Activated effector memory CD4-positive, alpha-beta T cell treated with anti-CD3 and anti-CD28 coated beads, Interleukin-2, amount 50 U/mL, for 16 hours (primary cell): Measurements from ENCODE around the gene MPND.

Experiments
- DNase-seq: peaks from one replicate; pipeline ENCODE4 v3.0.0-alpha.2; 2020

The MPND gene

DNA sequence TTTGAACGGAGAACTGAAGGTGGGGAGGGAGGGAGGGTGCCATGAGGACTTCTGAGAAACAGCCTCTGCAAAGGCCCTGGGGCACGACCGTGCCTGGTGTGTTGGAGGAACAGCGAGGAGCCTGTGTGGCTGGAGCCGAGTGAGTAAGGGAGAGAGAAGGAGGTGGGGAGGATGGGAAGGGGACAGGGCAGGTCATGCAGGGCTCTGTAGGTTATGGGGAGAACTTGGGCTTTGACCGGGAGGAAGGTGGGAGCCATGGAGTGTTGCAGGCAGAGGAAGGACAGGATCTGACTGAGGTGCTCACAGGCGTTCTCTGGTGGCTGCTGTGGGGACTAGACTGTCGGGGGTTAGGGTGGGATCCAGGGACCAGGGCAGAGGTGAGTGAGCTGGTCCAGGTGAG lies 6.7 kb downstream of the MPND start:
- no peak for DNase-seq

DNA sequence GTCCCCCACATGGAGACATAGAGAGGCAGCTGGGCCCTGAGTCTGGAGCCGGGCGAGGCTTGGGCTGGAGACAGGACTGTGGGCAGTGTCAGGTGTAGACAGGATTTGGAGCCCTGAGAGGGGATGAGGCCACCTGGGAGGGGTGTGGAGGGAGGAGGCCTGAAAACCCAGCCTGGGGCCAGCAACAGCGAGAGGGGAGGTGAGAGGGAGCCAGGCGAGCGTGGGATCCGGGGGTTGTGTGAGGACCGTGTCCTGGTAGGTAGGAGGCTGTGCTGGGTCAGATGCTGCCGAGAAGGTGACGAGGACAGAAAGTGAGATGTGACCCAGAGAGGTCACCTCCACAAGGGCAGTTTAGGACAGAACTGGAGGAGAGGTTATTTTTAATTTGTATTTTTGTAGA lies 7.4 kb downstream of the MPND start:
- DNase-seq: no peak

DNA sequence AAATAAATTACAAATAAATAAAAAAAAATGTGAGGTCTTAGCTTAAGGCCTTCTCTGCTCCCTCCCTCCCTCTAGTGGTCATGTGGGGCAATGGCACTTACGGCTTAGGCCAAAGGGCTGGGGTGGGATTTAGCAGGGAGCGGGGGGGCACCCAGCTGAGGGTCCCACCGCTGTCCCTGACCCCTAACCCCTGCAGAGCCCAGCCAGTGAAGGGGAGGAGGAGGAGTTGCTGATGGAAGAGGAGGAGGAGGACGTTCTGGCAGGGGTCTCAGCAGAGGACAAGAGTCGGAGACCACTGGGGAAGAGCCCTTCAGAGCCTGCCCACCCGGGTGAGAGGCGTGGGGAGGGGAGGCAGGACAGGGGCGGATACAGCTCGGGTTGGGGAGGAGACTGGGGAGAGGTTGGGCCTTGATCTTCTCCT lies 9.3 kb downstream of the MPND start:
- peak; percentile 83 for DNase-seq

DNA sequence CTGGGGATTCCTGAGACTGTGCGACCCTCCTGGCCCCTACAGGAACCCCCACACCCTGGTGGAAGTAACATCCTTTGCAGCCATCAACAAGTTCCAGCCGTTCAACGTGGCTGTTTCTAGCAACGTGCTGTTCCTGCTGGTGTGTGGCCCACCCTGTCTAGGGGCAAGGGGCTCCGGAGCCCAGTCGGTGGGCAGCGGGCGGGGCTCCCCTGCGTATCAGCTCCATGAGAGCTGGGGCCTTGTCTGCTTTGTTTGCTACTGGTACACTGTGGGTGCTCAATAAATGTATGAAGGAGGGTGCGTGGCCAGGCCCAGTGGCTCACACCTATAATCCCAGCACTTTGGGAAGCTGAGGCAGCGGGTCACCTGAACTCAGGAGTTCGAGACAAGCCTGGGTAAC lies 10.9 kb downstream of the MPND start:
- DNase-seq: no peak

DNA sequence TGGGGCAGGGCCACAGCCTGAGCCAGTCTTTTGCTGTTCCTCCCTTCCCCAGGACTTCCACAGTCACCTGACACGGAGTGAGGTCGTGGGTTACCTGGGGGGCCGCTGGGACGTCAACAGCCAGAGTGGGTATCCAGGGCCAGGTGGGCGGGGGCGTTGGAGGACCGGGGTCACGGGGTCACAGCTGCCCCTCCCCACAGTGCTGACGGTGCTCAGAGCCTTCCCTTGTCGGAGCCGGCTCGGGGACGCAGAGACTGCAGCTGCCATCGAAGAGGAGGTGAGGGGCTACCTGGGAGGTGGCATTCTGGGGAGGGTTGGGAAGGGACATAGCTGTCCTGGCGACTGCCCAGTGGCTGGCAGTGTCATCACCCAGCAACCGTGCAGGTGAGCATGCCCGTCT lies 11.5 kb downstream of the MPND start:
- no peak for DNase-seq

DNA sequence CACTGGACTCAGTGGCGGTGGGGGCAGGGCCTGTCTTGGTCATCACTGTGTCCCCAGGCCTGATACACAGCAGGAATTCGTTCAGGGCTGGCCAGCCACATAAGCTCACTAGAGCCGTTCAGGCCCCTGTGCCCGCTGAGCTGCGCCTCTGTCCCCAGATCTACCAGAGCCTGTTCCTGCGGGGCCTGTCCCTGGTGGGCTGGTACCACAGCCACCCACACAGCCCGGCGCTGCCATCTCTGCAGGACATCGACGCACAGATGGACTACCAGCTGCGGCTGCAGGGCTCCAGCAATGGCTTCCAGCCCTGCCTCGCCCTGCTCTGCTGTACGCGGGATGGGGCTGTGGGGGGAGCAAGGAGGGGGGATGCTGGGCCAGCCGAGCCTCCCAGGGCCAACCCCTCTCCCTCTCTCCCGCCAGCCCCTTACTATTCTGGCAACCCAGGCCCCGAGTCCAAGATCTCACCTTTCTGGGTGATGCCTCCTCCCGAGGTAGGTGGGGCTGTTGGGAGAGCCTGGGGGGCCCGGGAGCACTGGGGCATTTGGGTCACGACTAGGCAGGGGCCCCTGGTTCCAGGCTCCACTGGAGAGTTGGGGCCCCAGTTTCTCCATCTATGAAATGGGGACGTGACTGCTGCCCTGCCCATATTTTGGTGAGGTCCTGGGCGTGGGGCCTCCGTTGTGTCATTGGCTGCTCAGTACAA lies 13.9 kb downstream of the MPND start:
- no peak for DNase-seq

DNA sequence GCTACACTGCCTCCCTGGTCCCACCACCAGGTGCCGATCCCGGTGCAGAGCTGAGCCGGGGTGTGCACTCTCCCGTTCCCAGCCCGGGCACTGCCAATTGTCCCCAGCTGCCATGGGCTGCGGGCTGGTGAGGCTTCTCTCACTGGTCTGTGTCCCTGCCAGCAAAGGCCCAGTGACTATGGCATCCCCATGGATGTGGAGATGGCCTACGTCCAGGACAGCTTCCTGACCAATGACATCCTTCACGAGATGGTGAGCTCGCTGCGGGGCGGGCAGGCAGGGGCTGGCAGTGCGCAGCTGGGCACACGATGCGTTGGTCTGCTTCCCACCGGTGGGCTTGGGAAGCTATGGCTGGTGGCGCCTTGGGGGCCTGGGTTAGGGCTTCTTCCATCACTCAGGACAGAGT lies 14.6 kb downstream of the MPND start:
- DNase-seq: no peak

DNA sequence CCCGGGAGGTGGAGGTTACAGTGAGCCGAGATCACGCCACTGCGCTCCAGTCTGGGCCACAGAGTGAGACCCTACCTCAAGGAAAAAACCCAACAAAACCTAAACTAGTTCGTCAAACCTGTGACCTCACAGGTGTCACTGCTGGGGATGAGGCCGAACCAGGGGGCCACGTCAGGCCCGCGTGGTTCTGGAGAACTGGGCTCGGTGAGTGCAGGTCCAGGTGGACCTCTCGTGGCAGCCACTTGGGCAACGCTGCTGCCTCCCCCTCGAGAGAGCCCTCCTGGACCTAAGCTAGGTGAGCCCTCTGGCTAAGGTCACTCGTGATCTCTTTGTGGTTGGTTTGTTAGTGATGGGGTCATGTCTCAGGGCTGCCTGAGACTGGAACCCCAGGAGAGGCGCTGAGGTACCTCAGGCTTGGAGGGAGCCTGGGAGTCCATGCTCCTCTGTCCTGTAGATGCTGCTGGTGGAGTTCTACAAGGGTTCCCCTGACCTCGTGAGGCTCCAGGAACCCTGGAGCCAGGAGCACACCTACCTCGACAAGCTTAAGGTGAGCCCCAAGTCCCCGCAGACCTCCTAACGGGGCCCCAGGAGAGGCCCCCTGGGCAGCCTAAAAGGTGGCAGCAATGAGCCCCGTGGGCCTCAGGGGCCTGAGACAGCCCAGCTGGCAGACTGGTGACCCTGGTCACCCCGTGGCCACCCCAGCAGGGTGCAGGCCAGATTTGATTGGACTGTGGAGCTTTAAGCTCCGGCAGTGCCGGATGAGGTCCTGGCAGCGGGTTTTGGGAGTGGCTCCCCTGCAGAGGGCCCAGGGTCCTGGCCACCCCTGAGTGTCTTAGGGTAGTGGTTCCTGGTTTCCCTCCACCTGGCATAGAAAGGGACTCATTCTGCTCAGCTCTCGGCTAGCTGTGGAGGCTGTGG lies 15.6 kb downstream of the MPND start:
- DNase-seq: no peak

DNA sequence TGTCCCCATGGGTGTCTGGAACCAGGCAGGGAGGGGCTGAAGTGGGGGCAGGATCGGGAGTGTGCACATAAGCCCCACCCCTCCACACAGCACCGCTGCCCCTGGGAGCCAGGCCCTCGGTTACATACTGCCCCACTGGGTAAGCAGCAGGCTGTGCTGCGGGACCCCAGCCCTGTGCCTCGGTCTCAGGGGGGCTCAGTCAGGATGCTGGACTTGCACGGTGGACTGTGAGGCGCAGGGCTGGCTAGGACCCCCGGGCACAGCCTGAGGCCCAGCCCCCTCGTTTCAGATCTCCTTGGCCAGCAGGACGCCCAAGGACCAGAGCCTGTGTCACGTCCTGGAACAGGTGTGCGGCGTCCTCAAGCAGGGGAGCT lies 16.3 kb downstream of the MPND start:
- no peak for DNase-seq

DNA sequence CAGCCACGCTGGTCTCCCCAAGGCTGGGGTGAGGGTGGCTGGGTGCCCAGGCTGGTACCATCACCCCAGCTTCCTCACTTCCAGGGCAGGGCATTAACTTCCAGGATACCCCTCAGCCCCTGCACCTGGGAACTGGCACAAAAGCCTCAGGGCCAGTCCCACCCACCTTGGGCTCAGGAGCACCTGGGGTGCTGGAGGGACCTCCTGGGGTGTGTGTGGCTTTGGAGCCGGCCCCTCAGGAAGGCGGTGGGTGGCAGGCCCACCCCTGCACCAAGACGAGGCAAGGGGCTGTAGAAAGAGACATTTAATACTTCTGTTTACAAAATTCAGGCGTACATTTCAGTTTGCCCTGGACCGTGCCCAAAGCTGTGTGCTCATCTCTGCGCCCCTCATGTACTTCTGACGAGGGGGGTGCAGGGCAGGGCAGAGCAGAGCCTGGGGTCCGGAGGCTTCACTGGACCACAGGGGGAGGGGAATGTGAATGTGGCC lies 16.8 kb downstream of the MPND start:
- no peak for DNase-seq

DNA sequence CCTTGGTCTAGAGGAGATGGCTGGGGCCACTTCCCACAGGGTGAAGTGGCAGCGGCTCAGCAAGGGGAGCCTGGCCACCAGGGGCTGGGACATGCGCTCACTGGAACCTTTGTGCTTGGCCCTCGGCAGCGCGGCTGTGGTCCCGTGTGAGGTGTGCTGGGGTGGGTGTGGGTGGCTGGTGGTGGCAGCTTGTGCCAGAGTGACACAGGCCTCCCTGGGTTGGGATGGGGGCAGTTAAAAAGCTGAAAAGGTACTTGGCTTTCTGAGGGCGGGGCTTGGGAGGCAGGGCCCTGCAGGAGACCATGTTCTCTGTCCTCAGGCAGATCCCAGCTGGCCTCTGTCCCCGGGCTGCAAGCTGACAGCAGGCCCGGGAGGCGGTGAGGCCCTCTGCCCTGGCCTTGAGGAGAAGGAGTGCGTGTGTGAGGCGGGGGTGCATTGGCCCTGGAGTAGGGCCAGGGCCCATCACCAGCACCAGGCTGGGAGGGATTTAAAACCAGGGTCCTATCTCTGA lies 17.3 kb downstream of the MPND start:
- DNase-seq: no peak

DNA sequence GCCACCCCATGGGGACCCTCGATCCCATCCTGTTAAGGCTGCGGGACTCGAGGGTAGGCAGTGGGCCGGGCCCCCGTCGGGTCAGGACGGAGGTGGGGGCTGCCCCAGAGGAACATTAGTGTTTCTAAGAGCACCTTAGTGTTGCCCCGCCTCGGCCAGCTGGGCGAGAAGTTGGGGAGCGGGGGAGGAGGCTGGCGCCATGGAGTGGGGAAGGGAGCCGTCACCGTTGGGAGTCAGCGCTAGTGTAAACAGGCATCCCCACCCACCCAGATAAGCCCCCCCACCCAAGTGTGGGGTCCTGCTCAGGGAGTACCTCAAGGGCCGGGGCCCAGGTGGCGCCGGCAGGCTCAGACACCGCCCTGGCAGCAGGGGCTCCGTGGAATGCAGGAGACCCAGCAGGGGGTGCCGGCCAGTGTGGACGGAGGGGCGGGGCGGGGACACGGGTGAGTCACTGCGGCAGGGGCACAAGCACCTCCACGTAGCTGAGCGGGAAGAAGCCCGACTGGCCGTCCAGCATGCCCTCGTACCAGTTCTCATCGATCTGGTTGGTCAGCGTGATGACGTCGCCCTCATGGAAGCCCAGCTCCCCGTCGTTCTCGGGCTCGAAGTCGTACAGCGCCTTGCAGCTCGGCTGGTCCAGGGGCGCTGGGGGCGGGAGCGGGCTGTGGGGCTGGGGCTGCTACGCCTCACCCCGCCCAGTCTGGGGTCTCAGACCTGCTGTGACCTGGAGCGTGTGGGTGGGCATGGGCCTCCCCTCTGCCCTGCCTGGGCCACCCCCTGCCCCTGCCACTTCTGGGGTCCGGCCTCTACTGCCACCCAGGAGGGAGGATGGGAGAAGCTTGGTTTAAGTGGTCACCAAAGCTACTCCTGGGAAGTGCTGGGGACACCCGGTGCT lies 18.0 kb downstream of the MPND start:
- DNase-seq: no peak

DNA sequence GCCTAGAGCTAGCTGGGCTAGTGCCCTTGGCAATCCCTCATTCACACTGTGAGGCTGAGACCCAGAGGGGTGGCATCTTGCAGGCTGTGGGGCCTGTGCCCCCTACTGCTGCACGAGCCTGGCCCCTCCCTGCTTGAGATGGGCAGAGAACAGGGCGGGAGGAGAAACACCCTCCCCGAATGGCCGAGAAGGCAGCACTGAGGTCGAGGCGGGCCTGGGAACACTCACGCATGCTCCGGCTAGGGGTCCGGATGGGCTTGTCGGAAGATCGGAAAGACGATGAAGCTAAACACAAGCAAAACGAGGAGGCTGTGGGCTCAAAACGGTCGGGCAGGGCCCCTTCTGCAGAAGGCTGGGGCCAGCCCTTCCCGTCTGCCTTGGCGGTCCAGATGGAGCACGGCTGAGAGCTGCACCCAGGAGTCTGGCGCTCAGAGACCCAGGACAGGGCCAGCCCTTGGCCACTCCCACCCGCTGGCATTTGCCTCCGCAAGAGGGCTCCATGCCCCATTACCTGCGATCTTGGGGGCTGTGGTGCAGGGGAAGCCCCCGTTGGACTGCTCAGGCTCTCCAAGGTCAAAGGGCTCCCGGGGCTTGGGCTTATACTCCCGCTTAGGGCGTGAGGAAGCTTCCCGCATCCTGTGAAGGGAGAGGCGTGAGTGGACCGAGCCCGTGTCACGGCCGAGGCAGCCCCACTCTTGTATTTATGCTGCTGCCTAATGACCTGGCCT lies 18.9 kb downstream of the MPND start:
- DNase-seq: no peak

DNA sequence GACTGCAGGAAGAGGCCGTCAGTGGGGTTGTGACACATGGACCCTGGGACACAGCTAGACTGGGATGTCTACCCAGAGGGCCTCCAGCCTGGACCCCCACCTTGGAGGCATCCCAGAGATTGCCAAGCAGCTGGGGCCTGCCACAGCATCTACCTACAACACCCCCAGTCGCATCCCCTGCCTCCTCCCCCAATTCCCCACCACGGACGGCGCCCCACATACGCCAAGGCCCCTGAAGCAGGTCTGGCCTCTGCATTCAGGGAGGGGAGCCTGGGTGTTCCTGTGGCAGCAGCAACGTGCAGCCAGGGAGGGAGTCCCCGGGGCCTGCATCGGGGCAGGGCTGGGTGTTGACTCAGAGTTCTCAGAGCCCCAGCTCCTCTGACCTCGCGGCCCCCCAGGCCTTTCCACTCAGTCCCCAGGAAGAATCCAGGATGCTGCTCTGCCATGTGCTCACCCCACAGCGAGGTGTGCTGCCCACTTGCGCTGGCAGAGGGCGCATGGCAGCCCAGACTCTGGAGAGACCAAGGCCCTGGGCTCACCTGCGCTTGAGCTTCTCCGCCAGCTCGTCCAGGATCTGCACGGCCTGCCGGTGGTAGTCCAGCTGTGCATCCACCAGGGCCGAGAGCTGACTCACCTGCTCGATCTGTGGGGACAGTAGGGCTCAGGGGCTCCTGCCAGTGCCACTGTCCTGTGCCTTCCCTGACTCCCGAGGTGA lies 19.6 kb downstream of the MPND start:
- no peak for DNase-seq

DNA sequence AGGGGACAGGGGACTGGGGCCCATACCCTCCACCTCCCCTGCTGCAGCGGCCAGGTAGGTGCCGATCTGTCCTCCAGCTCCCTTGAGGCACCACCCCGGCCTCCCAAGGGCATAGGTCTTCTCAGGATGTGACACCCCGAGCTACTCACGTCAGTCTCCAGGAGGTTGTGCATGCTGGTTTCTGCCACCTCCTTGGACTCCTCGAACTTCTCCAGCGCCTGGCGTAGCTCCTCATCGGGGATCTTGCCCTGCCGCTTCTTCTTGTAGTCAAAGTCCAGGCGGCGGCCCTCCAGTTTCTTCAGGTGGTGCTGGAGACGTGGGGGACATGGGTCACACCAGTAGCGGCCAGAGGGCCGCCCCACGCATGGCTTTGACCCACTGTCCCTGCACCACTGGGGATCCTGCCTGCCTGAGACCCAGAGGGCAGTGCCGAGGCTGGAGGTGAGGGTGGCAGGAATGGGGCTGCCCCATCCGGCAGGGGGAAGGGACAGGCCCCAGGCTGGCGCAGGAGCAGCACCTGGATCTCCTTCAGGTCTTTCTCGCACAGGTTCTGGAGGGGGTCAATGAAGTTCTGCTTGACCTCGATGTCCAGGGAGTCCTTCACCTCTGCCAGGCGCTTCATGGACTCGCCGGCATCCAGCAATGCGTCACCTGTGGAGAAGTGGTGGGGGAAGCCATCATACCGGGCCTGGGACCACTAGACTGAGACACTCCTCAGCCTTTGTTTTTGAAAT lies 20.4 kb downstream of the MPND start:
- no peak for DNase-seq

DNA sequence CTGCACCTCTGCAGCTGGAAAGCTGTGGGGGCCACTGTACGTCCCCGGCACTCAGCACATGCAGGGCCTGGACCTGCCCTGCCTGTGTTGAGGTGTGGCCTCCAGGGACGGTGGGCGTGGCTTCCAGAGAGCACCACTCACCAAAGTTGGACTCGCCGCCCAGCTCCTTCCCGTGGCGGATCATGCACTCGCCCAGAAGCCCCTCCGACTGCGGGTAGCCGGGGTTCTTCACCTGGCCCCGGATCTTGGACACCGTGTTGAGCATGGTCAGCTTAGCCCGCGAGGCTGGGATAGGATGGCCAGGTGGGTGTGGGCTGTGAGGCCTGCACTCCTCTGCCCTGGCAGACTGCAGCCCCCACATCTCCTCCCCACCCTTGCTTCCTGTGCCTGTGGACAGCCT lies 22.0 kb downstream of the MPND start:
- DNase-seq: no peak

DNA sequence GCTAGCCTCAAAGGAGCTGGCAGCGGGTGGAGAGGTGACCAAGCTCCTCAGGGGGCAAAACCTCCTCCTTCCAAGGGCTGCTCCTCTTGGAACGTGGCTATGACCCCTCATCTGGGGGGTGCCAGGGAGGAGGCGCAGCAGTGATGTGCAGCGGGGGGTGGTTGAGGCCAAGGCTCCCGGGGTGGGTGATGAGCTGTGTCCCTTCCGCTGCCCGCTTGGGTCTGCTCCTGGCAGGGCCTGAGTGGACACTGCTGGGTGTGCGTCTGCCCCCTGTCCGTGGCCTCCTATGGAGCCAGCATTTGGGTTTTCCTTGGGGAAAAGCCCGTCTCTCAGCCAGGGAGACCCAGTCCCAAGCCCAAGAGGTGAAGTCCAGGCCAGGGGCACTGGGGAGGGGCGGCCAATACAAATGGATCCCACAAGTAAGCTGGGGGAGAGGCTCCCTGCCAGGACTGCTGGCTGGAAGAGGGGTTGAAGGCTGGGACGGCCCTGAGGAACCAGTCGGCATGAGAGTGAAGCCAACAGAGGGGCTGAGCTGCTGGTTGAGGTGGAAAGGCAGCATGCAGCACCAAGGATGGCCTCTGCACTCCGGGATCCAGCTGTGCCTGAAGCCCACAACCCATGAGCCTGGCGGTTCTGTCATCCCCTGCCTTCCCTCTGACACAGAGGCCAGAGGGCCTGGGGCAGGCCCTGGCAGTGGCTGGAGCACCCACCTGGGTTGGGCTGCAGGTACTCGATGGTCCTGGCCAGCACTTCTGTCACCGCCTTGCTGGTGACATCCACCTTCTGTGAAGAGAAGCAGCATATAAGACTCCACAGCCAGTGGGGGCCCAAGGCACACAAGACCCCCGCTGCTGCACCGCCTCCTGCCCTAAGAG lies 22.7 kb downstream of the MPND start:
- no peak for DNase-seq

DNA sequence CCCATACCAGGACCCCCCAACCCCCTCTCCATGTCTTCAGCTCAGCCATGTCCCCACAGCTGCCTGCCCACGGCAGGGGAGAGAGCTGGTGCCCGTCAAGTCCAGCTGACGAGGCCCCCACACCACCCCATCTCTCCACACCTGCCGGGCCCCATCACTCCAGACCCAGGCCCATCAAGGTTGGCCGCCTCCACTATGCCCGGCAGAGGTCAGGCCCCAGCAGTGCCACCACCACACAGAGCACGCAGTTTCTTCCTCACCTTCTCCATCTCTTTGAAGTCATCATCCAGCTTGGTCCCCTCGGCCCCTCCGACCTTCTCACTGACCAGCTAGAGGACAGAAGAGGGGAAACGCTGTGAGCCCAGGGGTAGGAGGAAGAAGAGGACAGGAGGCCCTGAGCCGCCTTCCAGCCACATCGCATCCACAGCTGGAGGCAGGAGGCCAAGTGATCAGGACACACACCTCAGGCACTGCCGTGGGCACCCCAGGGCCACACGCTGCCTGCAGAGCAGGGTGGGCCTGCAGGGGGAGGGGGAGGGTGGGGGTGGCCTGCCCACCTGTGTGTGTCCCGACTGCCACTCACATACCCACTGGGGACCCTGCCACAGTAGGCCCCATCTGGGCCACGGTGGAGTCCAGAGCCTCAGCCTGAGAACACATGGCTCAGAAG lies 23.4 kb downstream of the MPND start:
- DNase-seq: no peak

DNA sequence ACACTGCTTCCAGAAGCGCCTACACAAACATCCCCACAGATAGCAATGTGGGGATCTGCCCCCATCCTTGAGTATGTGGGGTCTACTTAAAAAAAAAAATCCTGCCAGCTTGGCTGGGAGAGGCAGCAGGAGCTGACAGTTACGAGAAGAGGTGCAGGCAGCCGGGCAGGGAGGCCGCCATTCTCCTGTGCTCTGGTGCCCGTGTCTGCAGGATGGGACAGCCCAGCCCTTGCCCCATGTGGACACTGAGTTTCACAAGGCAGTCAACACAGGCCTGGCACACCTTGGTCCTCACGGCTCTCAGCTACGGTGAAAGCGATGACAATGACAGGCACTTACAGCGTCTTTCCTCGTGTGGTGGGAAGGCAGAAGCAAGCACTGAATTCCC lies 24.0 kb downstream of the MPND start:
- DNase-seq: no peak
